Mesothelial cell of epicardium (in vitro differentiated cells): ENCODE results near the gene NAT8L. TPM values are rescaled to one million over a fixed set of nuclear protein-coding genes. Genes with fewer than 3 reads are reported as not detected.
"Not testable (repeated sequence)": the region's sequence is repeated elsewhere in the genome, so short reads cannot be mapped to it uniquely, and the experiment has no call there.

ENCODE experiments used
- DNase-seq, 2 experiments: peaks; one replicate each; pipeline ENCODE4 v3.0.0; 2021; ENCODE audit warnings: low spot score in 2 of 2; ENCODE audit not compliant: unreplicated experiment in 2 of 2
- H3K27ac Mint-ChIP-seq: 2 replicates; pipeline ENCODE4 v1.8.0; 2021; ENCODE audit warnings: mixed read lengths
- H3K27me3 Mint-ChIP-seq: 2 replicates; pipeline ENCODE4 v1.8.0; 2021; ENCODE audit warnings: low read depth, mixed read lengths
- H3K36me3 Mint-ChIP-seq: 2 replicates; pipeline ENCODE4 v1.8.0; 2021; ENCODE audit warnings: mixed read lengths
- H3K4me1 Mint-ChIP-seq: 2 replicates; pipeline ENCODE4 v1.8.0; 2021; ENCODE audit warnings: mixed read lengths
- H3K4me3 Mint-ChIP-seq: 2 replicates; pipeline ENCODE4 v1.8.0; 2021; ENCODE audit warnings: mild to moderate bottlenecking, moderate library complexity, mixed read lengths
- H3K9me3 Mint-ChIP-seq: 2 replicates; pipeline ENCODE4 v1.8.0; 2021; ENCODE audit warnings: mixed read lengths
- total RNA-seq: library from RNA; stranded (reverse); gene quantifications from 3 replicates; pipeline ENCODE4 v1.2.1, GENCODE V29; 2021
- TF ChIP-seq, protein P1 (sequence below): fragments of 200-600 bp; sonication (generic); IDR thresholded peaks from one replicate; pipeline ENCODE4 v1.5.0; 2021; ENCODE audit warnings: antibody characterized with exemption; ENCODE audit not compliant: unreplicated experiment

The NAT8L gene
- total RNA-seq, 1 donor from 2014 or later = 25.2 TPM

DNA sequence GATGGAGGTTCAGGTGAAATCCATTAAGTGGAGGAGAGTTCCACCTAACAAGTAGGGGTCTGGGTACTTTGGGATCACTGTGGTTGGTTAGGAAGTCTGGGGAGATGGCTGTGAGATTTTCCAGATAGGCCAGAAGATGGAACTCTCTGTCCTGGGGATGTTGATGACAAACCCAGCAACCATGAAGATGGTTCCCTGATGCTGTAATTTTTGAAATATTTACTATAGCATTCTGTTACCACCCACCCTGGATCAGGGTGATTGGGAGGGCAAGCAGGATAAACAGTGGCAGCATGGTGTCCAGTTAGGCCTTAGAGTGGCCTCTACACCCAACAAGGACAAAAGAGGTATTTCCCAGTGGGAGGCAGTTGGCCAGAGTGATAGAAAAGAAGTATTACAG lies 34.4 kb upstream of the NAT8L start:
- peaks cover 51% of the 10 kb centered on the region for H3K27me3 Mint-ChIP-seq
- H3K36me3 Mint-ChIP-seq = no peaks in the 10 kb centered on the region
- no peak overlapping the region for H3K27ac Mint-ChIP-seq
- DNase-seq = no peak
- peaks cover 20% of the 10 kb centered on the region for H3K9me3 Mint-ChIP-seq
- H3K4me1 Mint-ChIP-seq = peaks cover 16% of the 10 kb centered on the region
- H3K4me3 Mint-ChIP-seq = no peak overlapping the region
- TF ChIP-seq, protein P1, sequence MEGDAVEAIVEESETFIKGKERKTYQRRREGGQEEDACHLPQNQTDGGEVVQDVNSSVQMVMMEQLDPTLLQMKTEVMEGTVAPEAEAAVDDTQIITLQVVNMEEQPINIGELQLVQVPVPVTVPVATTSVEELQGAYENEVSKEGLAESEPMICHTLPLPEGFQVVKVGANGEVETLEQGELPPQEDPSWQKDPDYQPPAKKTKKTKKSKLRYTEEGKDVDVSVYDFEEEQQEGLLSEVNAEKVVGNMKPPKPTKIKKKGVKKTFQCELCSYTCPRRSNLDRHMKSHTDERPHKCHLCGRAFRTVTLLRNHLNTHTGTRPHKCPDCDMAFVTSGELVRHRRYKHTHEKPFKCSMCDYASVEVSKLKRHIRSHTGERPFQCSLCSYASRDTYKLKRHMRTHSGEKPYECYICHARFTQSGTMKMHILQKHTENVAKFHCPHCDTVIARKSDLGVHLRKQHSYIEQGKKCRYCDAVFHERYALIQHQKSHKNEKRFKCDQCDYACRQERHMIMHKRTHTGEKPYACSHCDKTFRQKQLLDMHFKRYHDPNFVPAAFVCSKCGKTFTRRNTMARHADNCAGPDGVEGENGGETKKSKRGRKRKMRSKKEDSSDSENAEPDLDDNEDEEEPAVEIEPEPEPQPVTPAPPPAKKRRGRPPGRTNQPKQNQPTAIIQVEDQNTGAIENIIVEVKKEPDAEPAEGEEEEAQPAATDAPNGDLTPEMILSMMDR = no peak

DNA sequence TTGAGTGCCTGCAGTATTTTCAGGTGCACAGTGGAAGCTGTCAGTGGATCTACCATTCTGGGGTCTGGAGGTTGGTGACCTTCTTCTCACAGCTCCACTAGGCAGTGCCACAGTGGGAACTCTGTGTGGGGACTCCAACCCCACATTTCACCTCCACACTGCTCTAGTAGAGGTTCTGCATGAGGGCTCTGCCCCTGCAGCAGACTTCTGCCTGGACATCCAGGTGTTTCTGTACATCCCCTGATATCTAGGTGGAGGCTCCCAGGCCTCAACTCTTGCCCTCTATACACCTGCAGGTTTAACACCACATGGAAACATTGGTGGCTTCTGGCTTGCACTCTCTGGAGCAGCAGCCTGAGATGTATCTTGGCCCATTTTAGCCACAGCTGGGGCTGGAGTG lies 33.3 kb upstream of the NAT8L start:
- Mint-ChIP-seq H3K27ac (no peak overlapping the region), H3K27me3 (peaks cover 58% of the 10 kb centered on the region), H3K36me3 (no peaks in the 10 kb centered on the region), H3K9me3 (peaks cover 24% of the 10 kb centered on the region), H3K4me1 (peaks cover 16% of the 10 kb centered on the region), H3K4me3 (no peak overlapping the region)
- TF ChIP-seq, protein P1 = no peak
- no peak for DNase-seq

GRCh38 chr4:2027120-2027519 lies 32.0 kb upstream of the NAT8L start:
- not testable (repeated sequence) for H3K36me3 Mint-ChIP-seq, H3K4me3 Mint-ChIP-seq, H3K4me1 Mint-ChIP-seq, H3K27ac Mint-ChIP-seq, DNase-seq
- peaks cover 60% of the 10 kb centered on the region for H3K27me3 Mint-ChIP-seq
- peaks cover 28% of the 10 kb centered on the region for H3K9me3 Mint-ChIP-seq

GRCh38 chr4:2031161-2031560 lies 28.0 kb upstream of the NAT8L start:
- H3K27me3 Mint-ChIP-seq = peaks cover 78% of the 10 kb centered on the region
- not testable (repeated sequence) for H3K4me1 Mint-ChIP-seq, H3K27ac Mint-ChIP-seq

DNA sequence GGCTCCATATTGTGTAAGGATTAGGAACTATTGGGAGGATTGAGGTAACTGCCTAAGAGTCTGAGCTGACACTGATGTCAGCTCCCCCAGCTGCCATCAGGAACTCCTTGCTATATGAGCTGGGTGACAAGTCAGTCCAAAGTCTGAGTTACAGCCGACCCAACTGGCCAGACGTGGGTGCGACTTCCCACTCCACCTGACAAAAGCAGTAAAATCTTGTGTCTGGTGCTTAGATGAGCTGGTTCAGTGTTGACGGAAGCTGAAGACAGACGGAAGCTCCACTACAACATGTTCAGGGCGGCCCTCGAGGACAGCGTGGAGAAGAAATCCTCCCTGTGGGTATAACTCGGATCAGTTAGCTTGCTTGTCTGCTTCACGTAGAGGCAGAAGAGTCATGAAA lies 22.8 kb upstream of the NAT8L start:
- Mint-ChIP-seq H3K36me3 (peaks cover 2% of the 10 kb centered on the region), H3K9me3 (peaks cover 7% of the 10 kb centered on the region), H3K27ac (no peak overlapping the region), H3K27me3 (peaks cover 63% of the 10 kb centered on the region), H3K4me3 (no peak overlapping the region), H3K4me1 (peaks cover 1% of the 10 kb centered on the region)
- TF ChIP-seq, protein P1 = no peak
- DNase-seq = no peak

More at GRCh38 chr4:2031161-2031560, 28.0 kb upstream of the NAT8L start:
- not testable (repeated sequence) for H3K4me3 Mint-ChIP-seq, H3K36me3 Mint-ChIP-seq, DNase-seq
- H3K9me3 Mint-ChIP-seq = peaks cover 31% of the 10 kb centered on the region

DNA sequence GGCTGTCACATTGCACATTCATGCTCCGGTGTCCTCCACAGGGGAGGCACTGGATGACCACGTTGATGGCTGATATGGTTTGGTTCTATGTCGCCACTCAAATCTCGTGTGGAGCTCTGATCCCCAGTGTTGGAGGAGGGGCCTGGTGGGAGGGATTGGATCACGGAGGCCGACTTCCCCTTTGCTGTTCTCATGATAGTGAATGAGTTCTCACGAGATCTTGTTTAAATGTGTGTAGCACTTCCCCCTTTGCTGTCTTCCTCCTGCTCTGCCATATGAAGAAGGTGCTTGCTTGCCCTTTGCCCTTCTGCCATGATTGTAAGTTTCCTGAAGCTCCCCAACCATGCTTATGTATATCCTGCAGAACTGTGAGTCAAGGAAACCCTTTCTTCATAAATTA lies 22.3 kb upstream of the NAT8L start:
- TF ChIP-seq, protein P1 = no peak
- H3K27me3 Mint-ChIP-seq = peaks cover 66% of the 10 kb centered on the region
- H3K9me3 Mint-ChIP-seq = peaks cover 7% of the 10 kb centered on the region
- no peak for DNase-seq
- peaks cover 1% of the 10 kb centered on the region for H3K4me1 Mint-ChIP-seq
- H3K36me3 Mint-ChIP-seq = peaks cover 2% of the 10 kb centered on the region
- no peak overlapping the region for H3K27ac Mint-ChIP-seq
- no peak overlapping the region for H3K4me3 Mint-ChIP-seq
